H1 (cell line): ENCODE measurements around the gene ABCG1. TPM values are rescaled to one million over a fixed set of nuclear protein-coding genes. Genes with fewer than 3 reads are reported as not detected.
"Not testable (repeated sequence)": the region's sequence is repeated elsewhere in the genome, so short reads cannot be mapped to it uniquely, and the experiment has no call there.

Experiments used
- CTCF ChIA-PET: fragments of 300-600 bp; sonication (Branson Sonifier 250); formaldehyde crosslinking; loops from one replicate; lab custom pipeline; 2021; ENCODE audit not compliant: partially characterized antibody; lab: Charles Lee
- POLR2A ChIA-PET: fragments of 300-600 bp; sonication (Branson Sonifier 250); formaldehyde crosslinking; loops from one replicate; lab custom pipeline; 2021; ENCODE audit warnings: inconsistent platforms; ENCODE audit not compliant: partially characterized antibody; lab: Charles Lee
- DNase-seq, 2 experiments: peaks; one replicate each; pipeline versions ENCODE4 v3.0.0 to v3.0.0-alpha.2; 2010 to 2022; ENCODE audit warnings: low spot score in 2 of 2, low read depth in 1 of 2, mixed read lengths in 1 of 2
- FAIRE-seq: peaks from 2 replicates; lab custom pipeline; 2011; peaks lifted over from hg19 to GRCh38; lab: Jason Lieb, UNC
- H2AFZ ChIP-seq: 2 replicates; pipeline ENCODE4 v1.8.1; 2012; ENCODE audit warnings: low read length, inconsistent platforms
- H2AK5ac ChIP-seq: 2 replicates; pipeline ENCODE4 v1.6.1; 2013; ENCODE audit warnings: low read depth, low read length
- H2BK120ac ChIP-seq: replicated peaks from 2 replicates; pipeline ENCODE3; 2013; ENCODE audit warnings: low read depth, low read length, inconsistent platforms
- H2BK12ac ChIP-seq: 2 replicates; pipeline ENCODE4 v1.6.1; 2013; ENCODE audit warnings: low read depth, low read length
- H2BK15ac ChIP-seq: 2 replicates; pipeline ENCODE4 v1.6.1; 2013; ENCODE audit warnings: low read length
- H2BK20ac ChIP-seq: 2 replicates; pipeline ENCODE4 v1.6.1; 2013; ENCODE audit warnings: low read length
- H2BK5ac ChIP-seq: 2 replicates; pipeline ENCODE4 v1.6.1; 2013; ENCODE audit warnings: low read depth, low read length
- H3K14ac ChIP-seq: 2 replicates; pipeline ENCODE4 v1.6.1; 2013; ENCODE audit warnings: inconsistent platforms; ENCODE audit not compliant: insufficient read length
- H3K18ac ChIP-seq: 2 replicates; pipeline ENCODE4 v1.6.1; 2013; ENCODE audit warnings: low read length; ENCODE audit errors: extremely low read depth
- H3K23ac ChIP-seq: 2 replicates; pipeline ENCODE4 v1.6.1; 2013; ENCODE audit warnings: inconsistent platforms; ENCODE audit not compliant: insufficient read length
- H3K23me2 ChIP-seq: 2 replicates; pipeline ENCODE4 v1.6.1; 2013; ENCODE audit warnings: low read depth, low read length
- H3K27ac ChIP-seq: 2 replicates; pipeline ENCODE4 v1.6.1; 2011; ENCODE audit warnings: low read depth, low read length, inconsistent platforms
- H3K27me3 ChIP-seq, 4 experiments: replicated peaks in 1 of 4; 1 replicate in 1 of 4; 2 replicates in 3 of 4; pipeline versions ENCODE4 v1.6.1 to v1.8.1; 2011 to 2013; ENCODE audit warnings: low read length in 3 of 4, mild to moderate bottlenecking in 3 of 4, inconsistent platforms in 2 of 4, mixed read lengths in 2 of 4, moderate library complexity in 1 of 4; ENCODE audit not compliant: control insufficient read depth in 3 of 4, insufficient read depth in 3 of 4; ENCODE audit errors: extremely low read depth in 1 of 4
- H3K36me3 ChIP-seq, 4 experiments: 2 replicates each; pipeline versions ENCODE4 v1.6.1 to v1.8.1; 2011 to 2013; ENCODE audit warnings: mild to moderate bottlenecking in 4 of 4, low read length in 3 of 4, moderate library complexity in 2 of 4, control low read depth in 1 of 4, inconsistent platforms in 1 of 4; ENCODE audit not compliant: insufficient read depth in 4 of 4, control insufficient read depth in 2 of 4
- H3K4ac ChIP-seq: replicated peaks from 2 replicates; pipeline ENCODE3; 2013; ENCODE audit warnings: low read length, low read depth, mixed read lengths, inconsistent platforms; ENCODE audit not compliant: insufficient read length
- H3K4me1 ChIP-seq, 4 experiments: replicated peaks in 1 of 4; 1 replicate in 1 of 4; 2 replicates in 3 of 4; pipeline versions ENCODE4 v1.6.1 to v1.8.1; 2011 to 2013; ENCODE audit warnings: low read length in 3 of 4, inconsistent platforms in 2 of 4, mixed read lengths in 1 of 4; ENCODE audit not compliant: insufficient read depth in 4 of 4, control insufficient read depth in 3 of 4
- H3K4me2 ChIP-seq, 2 experiments: 2 replicates each; pipeline versions ENCODE4 v1.6.1 to v1.8.1; 2011 to 2013; ENCODE audit warnings: low read depth in 2 of 2, low read length in 2 of 2, control low read depth in 1 of 2, inconsistent platforms in 1 of 2, mild to moderate bottlenecking in 1 of 2; ENCODE audit not compliant: insufficient read depth in 1 of 2
- H3K4me3 ChIP-seq, 4 experiments: fragments of 200-600, 300-600 bp in 1 of 4; sonication (generic), shearing (Covaris generic), sonication (Bioruptor Twin) in 1 of 4; 2 replicates each; pipeline versions ENCODE4 v1.5.1 to v1.8.1; 2011 to 2016; ENCODE audit warnings: low read length in 4 of 4, low read depth in 3 of 4, control low read depth in 2 of 4, inconsistent platforms in 2 of 4, mild to moderate bottlenecking in 2 of 4, mixed read lengths in 1 of 4, moderate library complexity in 1 of 4; ENCODE audit not compliant: insufficient read depth in 2 of 4; ENCODE audit errors: extremely low read depth in 1 of 4
- H3K56ac ChIP-seq: replicated peaks from 2 replicates; pipeline ENCODE3; 2013; ENCODE audit warnings: low read depth, mild to moderate bottlenecking, mixed read lengths, low read length, inconsistent platforms; ENCODE audit not compliant: insufficient read length
- H3K79me1 ChIP-seq: 2 replicates; pipeline ENCODE4 v1.6.1; 2013; ENCODE audit warnings: low read depth, low read length, control low read depth
- H3K79me2 ChIP-seq, 2 experiments: 2 replicates each; pipeline versions ENCODE4 v1.6.1 to v1.8.1; 2012 to 2013; ENCODE audit warnings: low read length in 2 of 2, mild to moderate bottlenecking in 2 of 2, inconsistent platforms in 1 of 2; ENCODE audit not compliant: insufficient read depth in 2 of 2, control insufficient read depth in 1 of 2
- H3K9ac ChIP-seq, 4 experiments: replicated peaks in 1 of 4; 1 replicate in 1 of 4; 2 replicates in 3 of 4; pipeline versions ENCODE4 v1.6.1 to v1.8.1; 2011 to 2013; ENCODE audit warnings: low read depth in 3 of 4, low read length in 3 of 4, control low read depth in 2 of 4, mild to moderate bottlenecking in 2 of 4, moderate library complexity in 2 of 4, inconsistent platforms in 1 of 4; ENCODE audit errors: extremely low read depth in 1 of 4
- H3K9me3 ChIP-seq, 2 experiments: 2 replicates each; pipeline versions ENCODE4 v1.6.1 to v1.8.1; 2012 to 2013; ENCODE audit warnings: mild to moderate bottlenecking in 2 of 2, moderate library complexity in 2 of 2, control low read depth in 1 of 2, inconsistent platforms in 1 of 2, low read depth in 1 of 2, low read length in 1 of 2, mixed read lengths in 1 of 2; ENCODE audit not compliant: insufficient read depth in 2 of 2
- H4K20me1 ChIP-seq, 2 experiments: replicated peaks in 1 of 2; 2 replicates each; pipeline versions ENCODE3 to v1.8.1; 2011 to 2013; ENCODE audit warnings: inconsistent platforms in 2 of 2, low read length in 2 of 2, mild to moderate bottlenecking in 1 of 2; ENCODE audit not compliant: insufficient read depth in 2 of 2, control insufficient read depth in 1 of 2
- H4K5ac ChIP-seq: 2 replicates; pipeline ENCODE4 v1.6.1; 2013; ENCODE audit warnings: low read length, low read depth, mixed read lengths, inconsistent platforms; ENCODE audit not compliant: insufficient read length
- H4K8ac ChIP-seq: 2 replicates; pipeline ENCODE4 v1.8.0; 2013; ENCODE audit warnings: mild to moderate bottlenecking, moderate library complexity, low read length, inconsistent platforms; ENCODE audit not compliant: insufficient read depth; ENCODE audit errors: extremely low read depth
- H4K91ac ChIP-seq: replicated peaks from 2 replicates; pipeline ENCODE3; 2013; ENCODE audit warnings: low read length, mixed read lengths, inconsistent platforms; ENCODE audit not compliant: insufficient read length
- BACH1 ChIP-seq: IDR thresholded peaks from 2 replicates; pipeline ENCODE4 v1.6.1; 2012; ENCODE audit warnings: low read length, improper control_type of control experiment
- BCL11A ChIP-seq, 2 experiments: IDR thresholded peaks; one replicate each; pipeline ENCODE4 v1.6.1; 2011; ENCODE audit warnings: low read depth in 2 of 2, low read length in 2 of 2, mild to moderate bottlenecking in 2 of 2
- CTBP2 ChIP-seq: IDR thresholded peaks from 2 replicates; pipeline ENCODE4 v1.7.0; 2011; ENCODE audit warnings: borderline replicate concordance, mild to moderate bottlenecking, moderate library complexity, mixed read lengths, low read length; ENCODE audit not compliant: insufficient read depth, insufficient read length
- TBP ChIP-seq: IDR thresholded peaks from 2 replicates; pipeline ENCODE4 v1.6.1; 2011; ENCODE audit warnings: low read depth, low read length, improper control_type of control experiment
- ZNF274 ChIP-seq: IDR thresholded peaks from 2 replicates; pipeline ENCODE4 v1.7.0; 2012; ENCODE audit warnings: low read length, borderline replicate concordance; ENCODE audit errors: extremely low read depth
- WGBS, 2 experiments: shearing (Covaris generic) in 1 of 2; methylation state at CpG; one replicate each; pipeline versions ENCODE4 v1.1.6 to v1.1.7; 2013 to 2015; ENCODE audit warnings: low lambda C conversion rate in 2 of 2, mixed read lengths in 2 of 2, inconsistent platforms in 1 of 2, low coverage in 1 of 2, missing lambda C conversion rate in 1 of 2; ENCODE audit not compliant: insufficient replicate concordance in 2 of 2, insufficient coverage in 1 of 2, insufficient read length in 1 of 2; ENCODE audit errors: extremely low coverage in 1 of 2, missing lambda C conversion rate in 1 of 2; 5-methylcytosine and 5-hydroxymethylcytosine counted together
- polyA plus RNA-seq, 7 experiments: library from polyadenylated mRNA; depleted of rRNA in 3 of 7; stranded (reverse) in 5 of 7; unstranded in 2 of 7; fragments of >200 nt in 5 of 7; fragments of 200-250 nt in 2 of 7; gene quantifications; 1 replicate in 5 of 7; 2 replicates in 1 of 7; 4 replicates in 1 of 7; pipeline versions ENCODE4 v1.2.1 to v1.2.3, GENCODE V29; 2011 to 2013; ENCODE audit warnings: missing spikeins in 2 of 7, mixed read lengths in 2 of 7
- total RNA-seq: library from RNA; stranded (reverse); fragmentation: NEBNext Ultra II Directional; extraction: Animal tissue kit (Norgen Biotek cat#: 25700); gene quantifications from 2 replicates; pipeline ENCODE4 v1.2.1, GENCODE V29; 2021

Gene ABCG1
- total and polyA plus RNA-seq, 2 of the 8 experiments (the other 6 are each of a cell fraction or from before 2014, with no cell fraction given) = 2.1 to 4.0 TPM

DNA sequence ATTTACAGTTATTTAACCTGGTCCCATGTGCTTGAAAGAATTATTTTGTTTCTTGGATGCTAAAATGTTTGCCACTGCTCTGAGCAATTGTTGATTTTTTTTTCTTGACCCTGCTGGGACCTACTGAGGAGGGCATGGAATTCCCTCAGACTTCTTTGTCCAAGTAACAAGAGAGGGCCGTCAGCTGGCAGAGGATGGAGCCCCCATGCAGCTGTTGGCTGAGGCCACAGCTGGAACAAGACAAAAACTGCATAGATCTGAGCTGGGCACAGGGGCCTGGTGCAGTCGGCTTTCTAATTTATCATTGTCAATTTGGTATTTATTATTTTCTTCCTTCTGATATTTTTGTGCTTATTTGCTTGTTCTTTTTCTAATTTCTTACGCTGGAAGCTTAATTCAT lies 39.6 kb upstream of the ABCG1 start (continued):
- TF ChIP-seq ZNF274 (no peak), CTBP2 (no peak), BACH1 (no peak), BCL11A (IDR thresholded peaks at IDR 0.05; ENCODE audit: low read depth in 2 of 2, low read length in 2 of 2) (no peak), TBP (no peak)

DNA sequence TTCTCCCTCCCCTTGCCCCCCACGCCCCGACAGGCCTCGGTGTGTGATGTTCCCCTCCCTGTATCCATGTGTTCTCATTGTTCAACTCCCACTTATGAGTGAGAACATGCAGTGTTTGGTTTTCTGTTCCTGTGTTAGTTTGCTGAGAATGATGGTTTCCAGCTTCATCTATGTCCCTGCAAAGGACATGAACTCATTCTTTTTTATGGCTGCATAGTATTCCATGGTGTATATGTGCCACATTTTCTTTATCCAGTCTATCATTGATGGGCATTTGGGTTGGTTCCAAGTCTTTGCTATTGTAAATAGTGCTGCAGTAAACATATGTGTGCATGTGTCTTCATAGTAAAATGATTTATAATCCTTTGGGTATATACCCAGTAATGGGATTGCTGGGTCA lies 38.9 kb upstream of the ABCG1 start:
- H3K36me3 ChIP-seq, H3K79me2 ChIP-seq, H3K14ac ChIP-seq, H3K4me1 ChIP-seq, H3K9me3 ChIP-seq, FAIRE-seq, H2BK5ac ChIP-seq, POLR2A ChIA-PET, H2BK12ac ChIP-seq, H3K27ac ChIP-seq, H3K4me3 ChIP-seq, H3K23ac ChIP-seq, H4K91ac ChIP-seq, H3K4ac ChIP-seq, H4K5ac ChIP-seq, H3K18ac ChIP-seq, H2AFZ ChIP-seq, H3K27me3 ChIP-seq, DNase-seq, CTCF ChIA-PET, H3K9ac ChIP-seq, H3K4me2 ChIP-seq, H3K79me1 ChIP-seq, H2BK20ac ChIP-seq, H2BK15ac ChIP-seq, H4K8ac ChIP-seq, H2AK5ac ChIP-seq, H2BK120ac ChIP-seq, H3K56ac ChIP-seq: not testable (repeated sequence)
- Histone ChIP-seq H4K20me1 (peaks cover 0 to 10% of the 10 kb centered on the region in 2 experiments), H3K23me2 (peaks cover 11% of the 10 kb centered on the region; the same call in 1 of the 2 replicates)
- WGBS, 2 experiments = 100% methylated on average over 3 of the region's 3 CpGs; no CpG with 5 or more reads in 1 of the 2 experiments
